ENCODE results near the gene LRMDA. TPM values are rescaled to one million over a fixed set of nuclear protein-coding genes. Genes with fewer than 3 reads are reported as not detected.

The LRMDA gene
- total and polyA plus RNA-seq, 2 donors (not counting 1 experiment from before 2014, with no cell fraction given): 0.12 TPM; not detected in 1

DNA sequence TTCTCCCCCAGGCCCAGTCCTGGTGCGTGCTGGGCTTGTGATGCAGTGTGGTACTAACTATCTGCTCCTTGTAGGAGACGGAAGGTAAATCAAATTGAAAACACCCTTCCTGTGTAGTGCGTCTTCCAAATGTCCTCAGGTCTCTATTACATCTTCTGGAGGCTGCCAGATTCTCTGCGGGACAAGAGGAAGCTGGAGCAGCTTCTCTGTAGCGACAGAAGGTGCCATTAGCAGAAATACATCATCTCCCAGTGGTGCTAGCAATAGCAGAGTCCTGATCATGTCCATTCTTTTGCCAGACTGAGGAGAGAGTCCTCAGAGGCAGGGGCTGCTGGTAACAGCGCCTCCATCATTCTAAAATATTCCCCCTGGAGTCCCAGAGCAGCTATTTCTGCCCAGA lies 675.2 kb downstream of the LRMDA start:
- Histone ChIP-seq H3K9ac (ENCODE audit: low read length) (no peak overlapping the region), H3K4me3 (ENCODE audit: control extremely low read depth in 1 of 5, extremely low read depth in 1 of 5, insufficient read depth in 1 of 5, low read depth in 2 of 5, low read length in 4 of 5) (no peak overlapping the region), H3K4me1 (ENCODE audit: control insufficient read depth in 2 of 2, insufficient read depth in 2 of 2, low read length in 2 of 2) (no peaks in the 10 kb centered on the region), H3K79me2 (ENCODE audit: control insufficient read depth, insufficient read depth, low read length) (no peaks in the 10 kb centered on the region), H2AFZ (ENCODE audit: insufficient read depth, low read depth, low read length, poor library complexity, severe bottlenecking) (no peak overlapping the region), H3K27me3 (replicated peaks in 1 of 4; ENCODE audit: control extremely low read depth in 1 of 4, control insufficient read depth in 3 of 4, insufficient read depth in 4 of 4, low read length in 3 of 4) (no peaks in the 10 kb centered on the region), H3K4me2 (replicated peaks; ENCODE audit: low read depth, low read length, poor library complexity, severe bottlenecking) (no peak overlapping the region), H4K20me1 (ENCODE audit: control insufficient read depth, insufficient read depth, low read length, poor library complexity, severe bottlenecking) (no peaks in the 10 kb centered on the region), H3K36me3 (replicated peaks in 1 of 2; ENCODE audit: control extremely low read depth in 1 of 2, control insufficient read depth in 1 of 2, extremely low read depth in 1 of 2, insufficient read depth in 2 of 2, low read length in 1 of 2) (no peaks in the 10 kb centered on the region), H3K9me3 (ENCODE audit: control extremely low read depth in 1 of 3, control insufficient read depth in 2 of 3, insufficient read depth in 1 of 3, low read length in 2 of 3) (peaks cover 0 to under 1% (median 0%) of the 10 kb centered on the region in 3 donors), H3K27ac (ENCODE audit: low read length in 2 of 2) (no peak overlapping the region)
- no peak overlapping the region for H3K4me3 Mint-ChIP-seq
- WGBS (ENCODE audit: insufficient coverage): 81% methylated on average over 6 of the region's 6 CpGs
- H3K9me3 Mint-ChIP-seq (ENCODE audit: insufficient read depth): no peaks in the 10 kb centered on the region
- ChIA-PET POLR2A (no interaction called here), CTCF (no interaction called here)
- H3K27me3 Mint-ChIP-seq: peaks cover 6% of the 10 kb centered on the region
- TF ChIP-seq, protein P1, sequence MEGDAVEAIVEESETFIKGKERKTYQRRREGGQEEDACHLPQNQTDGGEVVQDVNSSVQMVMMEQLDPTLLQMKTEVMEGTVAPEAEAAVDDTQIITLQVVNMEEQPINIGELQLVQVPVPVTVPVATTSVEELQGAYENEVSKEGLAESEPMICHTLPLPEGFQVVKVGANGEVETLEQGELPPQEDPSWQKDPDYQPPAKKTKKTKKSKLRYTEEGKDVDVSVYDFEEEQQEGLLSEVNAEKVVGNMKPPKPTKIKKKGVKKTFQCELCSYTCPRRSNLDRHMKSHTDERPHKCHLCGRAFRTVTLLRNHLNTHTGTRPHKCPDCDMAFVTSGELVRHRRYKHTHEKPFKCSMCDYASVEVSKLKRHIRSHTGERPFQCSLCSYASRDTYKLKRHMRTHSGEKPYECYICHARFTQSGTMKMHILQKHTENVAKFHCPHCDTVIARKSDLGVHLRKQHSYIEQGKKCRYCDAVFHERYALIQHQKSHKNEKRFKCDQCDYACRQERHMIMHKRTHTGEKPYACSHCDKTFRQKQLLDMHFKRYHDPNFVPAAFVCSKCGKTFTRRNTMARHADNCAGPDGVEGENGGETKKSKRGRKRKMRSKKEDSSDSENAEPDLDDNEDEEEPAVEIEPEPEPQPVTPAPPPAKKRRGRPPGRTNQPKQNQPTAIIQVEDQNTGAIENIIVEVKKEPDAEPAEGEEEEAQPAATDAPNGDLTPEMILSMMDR (IDR thresholded peaks at IDR 0.05): no peak
- no peak for TF ChIP-seq EZH2 (IDR thresholded peaks at IDR 0.05; ENCODE audit: borderline replicate concordance, insufficient read depth, low read depth, low read length, poor library complexity, severe bottlenecking)
- ATAC-seq (ENCODE audit: low read depth) (no peak), DNase-seq (no peak)
- intact Hi-C loops (cut with micrococcal nuclease): no loop called here
- H3K4me1 Mint-ChIP-seq: no peaks in the 10 kb centered on the region
- no peak overlapping the region for H3K27ac Mint-ChIP-seq

DNA sequence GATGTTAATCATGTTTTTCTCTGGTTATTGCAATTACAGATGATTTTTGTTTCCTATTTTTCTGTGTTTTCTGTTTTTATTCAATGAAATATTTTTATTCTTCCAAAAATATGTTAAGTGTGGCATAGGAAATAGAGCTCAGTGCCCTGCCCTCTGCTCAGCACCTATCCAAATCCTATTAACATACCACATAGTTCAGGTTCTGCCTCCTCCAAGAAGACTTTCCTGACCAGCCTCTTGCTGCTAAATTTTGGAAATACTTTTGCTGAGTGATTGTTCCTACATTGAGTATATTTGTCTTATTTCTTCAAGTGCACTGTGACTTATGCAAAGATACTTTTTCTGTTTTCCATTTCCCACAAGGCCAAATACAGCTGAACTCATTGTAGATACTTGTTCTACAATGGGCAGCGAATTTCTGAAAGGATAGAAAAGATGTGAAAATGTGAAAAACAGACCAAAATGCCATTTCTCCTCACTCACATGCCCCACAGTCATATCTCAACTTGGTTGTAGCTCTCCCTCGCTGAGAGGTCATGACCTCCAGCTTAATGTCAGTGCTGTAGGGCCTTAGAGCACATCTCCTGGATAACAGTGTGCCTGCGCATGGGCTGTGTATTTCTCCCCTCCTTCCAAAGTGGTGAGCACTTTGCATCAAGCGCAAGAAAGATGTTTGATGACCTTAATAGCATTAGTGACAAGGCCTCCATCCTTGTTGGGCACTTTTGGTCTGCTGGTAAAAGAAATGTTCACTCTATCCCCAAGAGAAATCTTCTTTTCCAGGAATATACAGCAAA lies 677.3 kb downstream of the LRMDA start:
- intact Hi-C loops (cut with micrococcal nuclease): no loop called here
- no peak for TF ChIP-seq EZH2 (IDR thresholded peaks at IDR 0.05; ENCODE audit: borderline replicate concordance, insufficient read depth, low read depth, low read length, poor library complexity, severe bottlenecking)
- TF ChIP-seq, protein P1 (IDR thresholded peaks at IDR 0.05): no peak
- H3K36me3 ChIP-seq (replicated peaks in 1 of 2; ENCODE audit: control extremely low read depth in 1 of 2, control insufficient read depth in 1 of 2, extremely low read depth in 1 of 2, insufficient read depth in 2 of 2, low read length in 1 of 2): no peaks in the 10 kb centered on the region
- DNase-seq (no peak), ATAC-seq (ENCODE audit: low read depth) (no peak)
- no peaks in the 10 kb centered on the region for H4K20me1 ChIP-seq (ENCODE audit: control insufficient read depth, insufficient read depth, low read length, poor library complexity, severe bottlenecking)
- Mint-ChIP-seq H3K4me1 (no peaks in the 10 kb centered on the region), H3K27me3 (peaks cover 6% of the 10 kb centered on the region), H3K4me3 (no peak overlapping the region), H3K9me3 (ENCODE audit: insufficient read depth) (no peaks in the 10 kb centered on the region), H3K27ac (no peak overlapping the region)
- no peaks in the 10 kb centered on the region for H3K79me2 ChIP-seq (ENCODE audit: control insufficient read depth, insufficient read depth, low read length)
- WGBS (ENCODE audit: insufficient coverage): no CpG with 5 or more reads among the region's 4 CpGs
- H3K4me2 ChIP-seq (replicated peaks; ENCODE audit: low read depth, low read length, poor library complexity, severe bottlenecking): no peak overlapping the region
- no peak overlapping the region for H2AFZ ChIP-seq (ENCODE audit: insufficient read depth, low read depth, low read length, poor library complexity, severe bottlenecking)
- no peaks in the 10 kb centered on the region for H3K27me3 ChIP-seq (replicated peaks in 1 of 4; ENCODE audit: control extremely low read depth in 1 of 4, control insufficient read depth in 3 of 4, insufficient read depth in 4 of 4, low read length in 3 of 4)
- no peak overlapping the region for H3K27ac ChIP-seq (ENCODE audit: low read length in 2 of 2)
- H3K9ac ChIP-seq (ENCODE audit: low read length): no peak overlapping the region
- H3K4me3 ChIP-seq (ENCODE audit: control extremely low read depth in 1 of 5, extremely low read depth in 1 of 5, insufficient read depth in 1 of 5, low read depth in 2 of 5, low read length in 4 of 5): no peak overlapping the region
- POLR2A ChIA-PET: no interaction called here
- no peaks in the 10 kb centered on the region for H3K4me1 ChIP-seq (ENCODE audit: control insufficient read depth in 2 of 2, insufficient read depth in 2 of 2, low read length in 2 of 2)
- CTCF ChIA-PET: no interaction called here
- peaks cover 0 to 10% (median 0%) of the 10 kb centered on the region in 3 donors for H3K9me3 ChIP-seq (ENCODE audit: control extremely low read depth in 1 of 3, control insufficient read depth in 2 of 3, insufficient read depth in 1 of 3, low read length in 2 of 3)
